Upper lobe of left lung (tissue), 6 donors: Measurements from ENCODE around the gene BCL7B. TPM values are rescaled to one million over a fixed set of nuclear protein-coding genes. Genes with fewer than 3 reads are reported as not detected.
A peak's percentile ranks its signal among the peaks of the same experiment; 100 is the strongest.

Experiments
- ATAC-seq, 2 donors: fragments of 200-7000 bp; cut with Tn5 transposase; one replicate each; pipeline ENCODE4 v1.9.1; 2022; ENCODE audit warnings: mild to moderate bottlenecking in 2 of 2, moderate library complexity in 2 of 2; ENCODE audit not compliant: low FRiP score in 2 of 2
- DNase-seq, 2 donors: peaks; one replicate each; pipeline ENCODE4 v3.0.0-alpha.2; 2019 to 2020
- H3K27ac ChIP-seq, 4 donors: fragments of 200-600 bp; sonication (generic); one replicate each; pipeline ENCODE4 v1.5.1; 2016 to 2019
- H3K27me3 ChIP-seq, 4 donors: fragments of 200-600 bp; sonication (generic); one replicate each; pipeline ENCODE4 v1.5.1; 2017 to 2019
- H3K36me3 ChIP-seq, 4 donors: fragments of 200-600 bp; sonication (generic); one replicate each; pipeline ENCODE4 v1.5.1; 2016 to 2019
- H3K4me1 ChIP-seq, 4 donors: fragments of 200-600 bp; sonication (generic); one replicate each; pipeline ENCODE4 v1.5.1; 2018 to 2019
- H3K4me3 ChIP-seq, 4 donors: fragments of 200-600 bp; sonication (generic); one replicate each; pipeline ENCODE4 v1.5.1; 2017 to 2019; ENCODE audit warnings: mild to moderate bottlenecking in 2 of 4, moderate library complexity in 1 of 4
- H3K9me3 ChIP-seq, 4 donors: fragments of 200-600 bp; sonication (generic); one replicate each; pipeline ENCODE4 v1.5.1; 2018 to 2019
- EP300 ChIP-seq, 4 donors: sonication (generic); formaldehyde crosslinking; IDR thresholded peaks; one replicate each; pipeline ENCODE4 v1.5.1; 2017; ENCODE audit warnings: antibody characterized with exemption in 4 of 4, control low read depth in 2 of 4
- POLR2A ChIP-seq, 4 donors: fragments of 450-650 bp; IDR thresholded peaks; one replicate each; pipeline ENCODE4 v1.5.1; 2016 to 2017; ENCODE audit warnings: antibody characterized with exemption in 4 of 4, mild to moderate bottlenecking in 2 of 4
- POLR2AphosphoS5 ChIP-seq, 2 donors: sonication (generic); formaldehyde crosslinking; IDR thresholded peaks; one replicate each; pipeline ENCODE4 v1.5.1; 2017; ENCODE audit warnings: antibody characterized with exemption in 2 of 2
- WGBS, 2 donors: methylation state at CpG; one replicate each; pipeline ENCODE4 v1.1.5; 2017 to 2018; 5-methylcytosine and 5-hydroxymethylcytosine counted together
- total RNA-seq, 6 donors: library from RNA; depleted of rRNA in 4 of 6; stranded (reverse); fragments of >200 nt in 4 of 6; gene quantifications; one replicate each; pipeline versions ENCODE4 v1.1.0 to v1.2.1, GENCODE V29; 2016 to 2021
- TF ChIP-seq, protein P1 (sequence below), 6 experiments: fragments of 450-650 bp in 4 of 6; fragments of 200-600 bp in 2 of 6; sonication (generic) in 2 of 6; IDR thresholded peaks; one replicate each; pipeline ENCODE4 v1.5.1; 2016 to 2019; ENCODE audit warnings: antibody characterized with exemption in 6 of 6
- donor health status: DM: no; HTN: no; CAD: no; lungs with moderate emphysema.
- donor health status: DM: no; HTN: yes; CAD: no; lungs with severe emphysema.

The BCL7B gene
- total RNA-seq, result 10 to 100 TPM; 50.3 to 95.9 (median 62.5) TPM

- 11 to 16% methylated on average over 22 to 26 of the region's 83 CpGs for WGBS, 2 donors
- TF ChIP-seq EP300 (IDR thresholded peaks at IDR 0.05) (no peak), POLR2A (IDR thresholded peaks at IDR 0.05) (peak in 3 of 4 donors; percentile 43 to 82 (median 80)), POLR2AphosphoS5 (IDR thresholded peaks at IDR 0.05) (peak; percentile 25 to 67)
- TF ChIP-seq, protein P1, sequence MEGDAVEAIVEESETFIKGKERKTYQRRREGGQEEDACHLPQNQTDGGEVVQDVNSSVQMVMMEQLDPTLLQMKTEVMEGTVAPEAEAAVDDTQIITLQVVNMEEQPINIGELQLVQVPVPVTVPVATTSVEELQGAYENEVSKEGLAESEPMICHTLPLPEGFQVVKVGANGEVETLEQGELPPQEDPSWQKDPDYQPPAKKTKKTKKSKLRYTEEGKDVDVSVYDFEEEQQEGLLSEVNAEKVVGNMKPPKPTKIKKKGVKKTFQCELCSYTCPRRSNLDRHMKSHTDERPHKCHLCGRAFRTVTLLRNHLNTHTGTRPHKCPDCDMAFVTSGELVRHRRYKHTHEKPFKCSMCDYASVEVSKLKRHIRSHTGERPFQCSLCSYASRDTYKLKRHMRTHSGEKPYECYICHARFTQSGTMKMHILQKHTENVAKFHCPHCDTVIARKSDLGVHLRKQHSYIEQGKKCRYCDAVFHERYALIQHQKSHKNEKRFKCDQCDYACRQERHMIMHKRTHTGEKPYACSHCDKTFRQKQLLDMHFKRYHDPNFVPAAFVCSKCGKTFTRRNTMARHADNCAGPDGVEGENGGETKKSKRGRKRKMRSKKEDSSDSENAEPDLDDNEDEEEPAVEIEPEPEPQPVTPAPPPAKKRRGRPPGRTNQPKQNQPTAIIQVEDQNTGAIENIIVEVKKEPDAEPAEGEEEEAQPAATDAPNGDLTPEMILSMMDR (IDR thresholded peaks at IDR 0.05), result peak in 2 of 6 experiments; percentile 17 to 23
- DNase-seq (peak; percentile 70 to 97), ATAC-seq (peak; percentile 82 to 84)
- Histone ChIP-seq H3K27ac (peak within 1 kb of the TSS; percentile 95 to 100 (median 100)), H3K9me3 (no peaks in the 10 kb centered on the region), H3K4me1 (peaks cover 12 to 37% (median 21%) of the 10 kb centered on the region in 4 donors), H3K27me3 (no peaks in the 10 kb centered on the region), H3K4me3 (peak within 1 kb of the TSS; percentile 27 to 86 (median 70)), H3K36me3 (peaks cover 4 to 11% (median 7%) of the 10 kb centered on the region in 4 donors)
These were observed at the start of gene BCL7B for GRCh38 chr7:73557397-73558257. BCL7B (minus strand) TSS chr7:73557690; CDS start chr7:73557578, 112 bp downstream.

DNA sequence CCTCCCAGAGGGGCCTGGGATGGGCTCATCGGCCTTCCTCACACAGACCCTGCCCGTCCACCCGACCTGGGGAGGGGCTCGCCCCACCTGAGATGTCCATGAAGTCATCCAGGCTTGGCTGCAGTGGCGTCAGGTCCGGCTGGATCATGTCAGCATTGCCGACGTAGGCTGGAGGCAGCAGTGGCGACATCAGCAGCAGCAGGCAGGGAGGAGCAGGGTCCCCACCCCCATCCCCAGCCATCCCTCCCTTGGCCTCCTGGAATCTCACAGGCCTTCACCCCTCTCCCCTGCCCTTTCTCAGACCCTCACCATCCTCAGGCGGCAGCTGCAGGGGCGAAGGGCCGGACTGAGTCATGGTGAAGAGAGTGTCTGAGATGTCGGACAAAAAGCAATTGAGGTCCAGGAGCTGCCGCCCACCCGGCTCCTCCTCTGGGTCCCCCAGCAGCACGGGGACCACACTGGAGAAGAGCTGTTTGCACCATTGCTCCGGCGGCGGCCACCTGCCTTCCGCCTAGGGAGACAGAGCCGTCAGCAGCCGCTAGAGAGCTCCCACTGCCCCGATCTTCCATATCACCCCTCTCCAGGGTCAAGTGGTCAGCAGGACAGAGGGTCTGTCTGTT, 48.2 kb upstream of the BCL7B start:
- ATAC-seq, result no peak
- Histone ChIP-seq H3K4me1 (peaks cover 3 to 7% (median 6%) of the 10 kb centered on the region in 4 donors), H3K27me3 (peaks cover 0 to 5% (median 0%) of the 10 kb centered on the region in 4 donors), H3K4me3 (no peak overlapping the region), H3K27ac (no peak overlapping the region), H3K9me3 (no peaks in the 10 kb centered on the region), H3K36me3 (no peaks in the 10 kb centered on the region)
- 69 to 73% methylated on average over 18 to 22 of the region's 23 CpGs for WGBS, 2 donors
- no peak for TF ChIP-seq POLR2AphosphoS5 (IDR thresholded peaks at IDR 0.05)
- TF ChIP-seq, protein P1 (IDR thresholded peaks at IDR 0.05), result no peak
- TF ChIP-seq POLR2A (IDR thresholded peaks at IDR 0.05), result no peak
- TF ChIP-seq EP300 (IDR thresholded peaks at IDR 0.05), result no peak
- peak in 1 of 2 donors; percentile 67 for DNase-seq

DNA sequence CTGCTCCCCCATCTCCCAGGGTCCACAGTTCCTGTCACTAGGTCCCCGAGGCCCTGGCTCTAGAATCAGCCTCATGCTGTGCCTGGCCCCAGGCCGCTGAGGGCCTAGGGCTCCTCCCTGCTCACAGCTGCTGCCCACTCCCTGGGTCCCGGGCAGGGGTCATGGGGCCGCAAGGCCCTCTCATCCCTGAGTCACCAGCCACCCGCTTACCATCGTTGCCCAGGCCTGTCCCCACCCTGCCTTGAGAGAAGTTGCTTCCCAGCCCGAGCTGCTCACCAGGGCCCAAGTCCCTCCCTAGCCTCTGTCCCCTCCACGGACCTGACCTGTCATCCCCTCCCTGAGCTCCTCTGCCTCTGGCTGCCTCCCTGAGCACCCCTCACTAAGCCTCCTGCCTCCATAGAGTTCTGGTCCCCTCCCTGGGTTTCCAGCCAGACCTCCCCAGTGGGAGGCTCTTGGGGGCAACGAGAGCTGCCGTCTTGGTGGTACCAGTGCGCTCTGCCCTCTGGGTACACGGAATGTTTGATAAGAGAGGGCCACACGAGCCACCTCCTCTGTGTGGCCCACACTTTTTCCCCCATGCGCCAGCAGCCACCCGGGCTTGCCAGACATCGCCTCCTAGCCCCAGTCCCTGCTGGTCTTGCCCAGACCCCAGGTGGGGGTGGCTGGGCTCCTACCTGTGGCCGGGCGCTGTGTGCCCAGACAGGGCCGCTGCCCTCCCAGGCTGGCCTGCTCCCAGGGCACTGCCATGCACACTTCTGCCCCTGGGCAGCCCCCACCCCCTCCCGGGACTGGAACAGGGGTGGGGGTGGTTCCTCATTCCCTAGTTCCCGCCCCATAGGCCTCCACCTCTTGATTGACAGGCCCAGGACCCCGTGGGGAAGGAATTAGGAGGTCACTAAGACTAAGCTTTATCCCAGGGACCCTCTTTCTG, 45.5 kb upstream of the BCL7B start:
- Histone ChIP-seq H3K27me3 (peaks cover 0 to 5% (median 0%) of the 10 kb centered on the region in 4 donors), H3K4me3 (no peak overlapping the region), H3K27ac (no peak overlapping the region), H3K36me3 (no peaks in the 10 kb centered on the region), H3K9me3 (no peaks in the 10 kb centered on the region), H3K4me1 (peaks cover 3 to 7% (median 6%) of the 10 kb centered on the region in 4 donors)
- DNase-seq, result peak in 1 of 2 donors; percentile 63
- WGBS, 2 donors, result 72 to 79% methylated on average over 13 to 21 of the region's 22 CpGs
- TF ChIP-seq, protein P1 (IDR thresholded peaks at IDR 0.05), result no peak
- TF ChIP-seq POLR2AphosphoS5 (IDR thresholded peaks at IDR 0.05) (no peak), EP300 (IDR thresholded peaks at IDR 0.05) (no peak), POLR2A (IDR thresholded peaks at IDR 0.05) (no peak)
- no peak for ATAC-seq

- no peaks in the 10 kb centered on the region for H3K4me1 ChIP-seq
- H3K36me3 ChIP-seq, result no peaks in the 10 kb centered on the region
- TF ChIP-seq EP300 (IDR thresholded peaks at IDR 0.05) (no peak), POLR2A (IDR thresholded peaks at IDR 0.05) (no peak), POLR2AphosphoS5 (IDR thresholded peaks at IDR 0.05) (no peak)
- TF ChIP-seq, protein P1 (IDR thresholded peaks at IDR 0.05), result no peak
- DNase-seq (no peak), ATAC-seq (no peak)
- 50 to 54% methylated on average over 7 of the region's 7 CpGs for WGBS, 2 donors
- no peaks in the 10 kb centered on the region for H3K9me3 ChIP-seq
- no peaks in the 10 kb centered on the region for H3K27me3 ChIP-seq
- no peak overlapping the region for H3K27ac ChIP-seq
- no peak overlapping the region for H3K4me3 ChIP-seq
These were observed 42.4 kb upstream of the BCL7B start for GRCh38 chr7:73599916-73600315.
